ENCODE results near the gene MYLK4.

The MYLK4 gene

DNA sequence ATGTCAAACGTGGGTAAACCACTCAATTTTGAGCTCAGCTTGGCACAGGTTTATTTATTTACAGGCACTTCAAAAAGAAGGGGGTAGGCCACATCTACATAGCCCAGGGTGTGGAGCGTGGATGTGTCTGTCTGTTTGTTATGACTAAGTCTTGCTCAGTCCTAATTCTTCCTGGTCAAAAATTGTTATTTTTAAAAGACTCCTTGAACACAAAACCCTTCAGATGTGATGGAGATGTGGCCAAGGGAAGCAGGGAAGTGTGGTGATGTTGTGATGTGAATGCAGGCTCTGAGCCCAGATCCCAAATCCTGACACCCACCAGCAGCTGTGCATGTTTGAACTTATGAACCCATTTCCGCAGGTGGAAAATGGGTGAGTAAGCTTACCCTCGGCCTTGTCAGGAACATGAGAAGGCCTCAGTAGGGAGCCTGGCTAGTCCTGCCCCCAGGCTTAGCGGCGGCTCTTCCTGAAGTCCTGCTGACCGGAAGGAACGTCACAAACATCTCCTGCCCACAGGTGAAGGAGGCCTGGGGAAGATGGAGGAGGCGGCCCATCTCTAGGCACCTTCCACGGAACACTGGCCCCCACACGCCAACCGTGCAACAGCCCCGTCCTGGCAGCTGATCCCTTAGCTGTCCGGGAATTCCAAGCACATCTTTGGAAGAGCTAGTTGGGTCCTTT, 119.7 kb downstream of the MYLK4 start:
- no peak overlapping the region for H3K9ac ChIP-seq (ENCODE audit: low read length)
- no peaks in the 10 kb centered on the region for H3K27me3 ChIP-seq (ENCODE audit: control insufficient read depth in 1 of 2, insufficient read depth in 2 of 2, low read length in 2 of 2)
- H3K4me1 ChIP-seq (ENCODE audit: insufficient read depth, low read length) = peaks cover 25% of the 10 kb centered on the region
- no peaks in the 10 kb centered on the region for H3K9me3 ChIP-seq (ENCODE audit: low read length)
- H3K27ac ChIP-seq (ENCODE audit: low read depth, low read length) = no peak overlapping the region
- no peaks in the 10 kb centered on the region for H3K36me3 ChIP-seq (ENCODE audit: insufficient read depth, low read length)
- no peak overlapping the region for H3K4me3 ChIP-seq (ENCODE audit: low read depth in 1 of 2, low read length in 2 of 2)

- no peaks in the 10 kb centered on the region for H3K36me3 ChIP-seq (ENCODE audit: insufficient read depth, low read length)
- H3K9me3 ChIP-seq (ENCODE audit: low read length) = no peaks in the 10 kb centered on the region
- H3K4me3 ChIP-seq (ENCODE audit: low read depth in 1 of 2, low read length in 2 of 2) = no peak overlapping the region
- peaks cover 25% of the 10 kb centered on the region for H3K4me1 ChIP-seq (ENCODE audit: insufficient read depth, low read length)
- H3K27me3 ChIP-seq (ENCODE audit: control insufficient read depth in 1 of 2, insufficient read depth in 2 of 2, low read length in 2 of 2) = no peaks in the 10 kb centered on the region
- H3K27ac ChIP-seq (ENCODE audit: low read depth, low read length) = no peak overlapping the region
- no peak overlapping the region for H3K9ac ChIP-seq (ENCODE audit: low read length)
Measured at GRCh38 chr6:2630359-2630758, 120.4 kb downstream of the MYLK4 start.

DNA sequence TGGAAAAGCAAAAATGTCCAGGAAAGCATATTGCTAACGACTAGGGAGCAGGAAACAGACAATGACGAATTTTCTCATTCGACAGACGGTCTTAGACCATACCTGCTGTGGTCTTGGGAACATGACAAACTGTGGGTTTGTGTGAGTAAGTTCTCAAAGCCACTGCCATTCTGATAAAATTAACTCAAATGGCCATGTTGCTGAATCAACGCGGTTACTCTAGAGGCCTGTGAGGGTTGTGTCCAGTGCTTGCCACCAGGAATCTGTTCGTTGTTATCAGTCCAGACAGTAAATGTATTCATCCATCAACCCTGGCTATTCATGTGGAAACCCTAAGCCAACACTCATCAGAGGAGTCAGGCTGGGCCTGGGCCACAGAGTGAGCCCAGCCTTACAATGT, 124.3 kb downstream of the MYLK4 start:
- Histone ChIP-seq H3K36me3 (ENCODE audit: insufficient read depth, low read length) (no peaks in the 10 kb centered on the region), H3K4me3 (ENCODE audit: low read depth in 1 of 2, low read length in 2 of 2) (no peak overlapping the region), H3K27ac (ENCODE audit: low read depth, low read length) (no peak overlapping the region), H3K27me3 (ENCODE audit: control insufficient read depth in 1 of 2, insufficient read depth in 2 of 2, low read length in 2 of 2) (no peaks in the 10 kb centered on the region), H3K9ac (ENCODE audit: low read length) (no peak overlapping the region), H3K4me1 (ENCODE audit: insufficient read depth, low read length) (no peaks in the 10 kb centered on the region), H3K9me3 (ENCODE audit: low read length) (no peaks in the 10 kb centered on the region)

DNA sequence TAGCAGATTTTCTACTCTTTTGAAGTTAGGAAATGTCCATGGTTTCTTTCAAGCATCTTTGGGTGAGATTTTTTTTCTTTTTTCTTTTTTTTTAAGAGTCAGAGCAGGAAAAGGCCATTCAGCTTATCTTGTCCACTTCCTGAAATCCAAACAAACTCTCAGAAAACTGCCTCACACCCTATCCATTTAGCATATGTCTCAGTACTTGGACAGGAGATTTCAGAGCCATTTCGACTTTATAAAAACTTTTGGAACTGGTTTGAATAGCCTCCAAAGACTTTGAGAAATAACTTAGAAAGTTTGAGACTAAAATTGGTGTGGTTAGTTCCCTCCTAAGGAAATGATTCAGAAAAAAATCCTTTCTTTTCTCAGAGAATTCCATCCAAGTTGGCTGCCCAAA, 125.1 kb downstream of the MYLK4 start:
- no peak overlapping the region for H3K4me3 ChIP-seq (ENCODE audit: low read depth in 1 of 2, low read length in 2 of 2)
- H3K4me1 ChIP-seq (ENCODE audit: insufficient read depth, low read length) = no peaks in the 10 kb centered on the region
- H3K27ac ChIP-seq (ENCODE audit: low read depth, low read length) = no peak overlapping the region
- no peaks in the 10 kb centered on the region for H3K36me3 ChIP-seq (ENCODE audit: insufficient read depth, low read length)
- H3K9ac ChIP-seq (ENCODE audit: low read length) = no peak overlapping the region
- H3K27me3 ChIP-seq (ENCODE audit: control insufficient read depth in 1 of 2, insufficient read depth in 2 of 2, low read length in 2 of 2) = no peaks in the 10 kb centered on the region
- H3K9me3 ChIP-seq (ENCODE audit: low read length) = no peaks in the 10 kb centered on the region

GRCh38 chr6:2624177-2624576, 126.5 kb downstream of the MYLK4 start:
- H3K4me1 ChIP-seq (ENCODE audit: insufficient read depth, low read length) = no peaks in the 10 kb centered on the region
- H3K4me3 ChIP-seq (ENCODE audit: low read depth in 1 of 2, low read length in 2 of 2) = no peak overlapping the region
- H3K27me3 ChIP-seq (ENCODE audit: control insufficient read depth in 1 of 2, insufficient read depth in 2 of 2, low read length in 2 of 2) = no peaks in the 10 kb centered on the region
- no peaks in the 10 kb centered on the region for H3K9me3 ChIP-seq (ENCODE audit: low read length)
- no peak overlapping the region for H3K27ac ChIP-seq (ENCODE audit: low read depth, low read length)
- H3K36me3 ChIP-seq (ENCODE audit: insufficient read depth, low read length) = no peaks in the 10 kb centered on the region
- H3K9ac ChIP-seq (ENCODE audit: low read length) = no peak overlapping the region

DNA sequence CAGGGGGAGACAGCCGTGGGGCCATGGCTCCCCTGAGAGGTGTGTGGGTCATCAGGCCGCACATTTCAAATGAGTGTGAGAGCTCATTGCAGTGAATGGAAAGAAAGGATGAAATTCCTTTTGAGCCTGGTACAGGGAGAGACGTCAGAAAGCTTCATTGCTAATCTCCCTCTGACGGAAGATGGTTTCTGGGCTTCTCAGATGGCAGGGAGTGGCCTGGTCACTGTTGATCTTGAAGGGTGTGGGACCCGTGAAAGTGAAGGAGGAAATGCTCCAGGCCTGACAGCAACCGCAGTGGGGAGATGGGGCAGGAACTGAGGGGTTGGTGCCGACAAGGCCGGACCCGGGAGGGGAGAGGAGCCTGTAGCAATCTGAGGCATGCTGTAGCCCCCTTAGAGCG, 127.4 kb downstream of the MYLK4 start:
- no peaks in the 10 kb centered on the region for H3K27me3 ChIP-seq (ENCODE audit: control insufficient read depth in 1 of 2, insufficient read depth in 2 of 2, low read length in 2 of 2)
- H3K9me3 ChIP-seq (ENCODE audit: low read length) = no peaks in the 10 kb centered on the region
- no peak overlapping the region for H3K9ac ChIP-seq (ENCODE audit: low read length)
- no peak overlapping the region for H3K4me3 ChIP-seq (ENCODE audit: low read depth in 1 of 2, low read length in 2 of 2)
- H3K27ac ChIP-seq (ENCODE audit: low read depth, low read length) = no peak overlapping the region
- no peaks in the 10 kb centered on the region for H3K4me1 ChIP-seq (ENCODE audit: insufficient read depth, low read length)
- no peaks in the 10 kb centered on the region for H3K36me3 ChIP-seq (ENCODE audit: insufficient read depth, low read length)

GRCh38 chr6:2622671-2623070, 128.1 kb downstream of the MYLK4 start:
- Histone ChIP-seq H3K27me3 (ENCODE audit: control insufficient read depth in 1 of 2, insufficient read depth in 2 of 2, low read length in 2 of 2) (no peaks in the 10 kb centered on the region), H3K9me3 (ENCODE audit: low read length) (no peaks in the 10 kb centered on the region), H3K27ac (ENCODE audit: low read depth, low read length) (no peak overlapping the region), H3K4me1 (ENCODE audit: insufficient read depth, low read length) (no peaks in the 10 kb centered on the region), H3K36me3 (ENCODE audit: insufficient read depth, low read length) (no peaks in the 10 kb centered on the region), H3K9ac (ENCODE audit: low read length) (no peak overlapping the region), H3K4me3 (ENCODE audit: low read depth in 1 of 2, low read length in 2 of 2) (no peak overlapping the region)

DNA sequence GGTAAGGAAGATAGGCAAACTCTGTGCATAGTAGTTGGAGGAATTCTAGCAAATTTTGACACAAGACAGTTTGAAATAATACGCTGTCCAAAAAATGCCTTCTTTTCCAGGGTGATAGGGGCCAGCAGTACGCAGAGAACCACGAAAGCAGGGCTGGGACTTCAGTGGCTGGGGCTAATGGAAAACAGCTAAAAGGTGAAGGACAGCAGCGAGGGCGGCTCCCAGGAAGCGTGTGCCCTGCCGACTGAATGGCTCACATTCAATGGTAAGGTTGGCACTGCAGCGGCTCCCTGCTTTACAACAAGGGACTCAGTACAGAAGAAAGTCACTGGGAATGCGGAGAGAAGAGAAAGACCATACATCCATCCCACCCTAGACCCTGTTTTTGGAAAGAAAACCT, 131.1 kb downstream of the MYLK4 start:
- Histone ChIP-seq H3K27me3 (ENCODE audit: control insufficient read depth in 1 of 2, insufficient read depth in 2 of 2, low read length in 2 of 2) (no peaks in the 10 kb centered on the region), H3K36me3 (ENCODE audit: insufficient read depth, low read length) (no peaks in the 10 kb centered on the region), H3K27ac (ENCODE audit: low read depth, low read length) (no peak overlapping the region), H3K9ac (ENCODE audit: low read length) (no peak overlapping the region), H3K4me3 (ENCODE audit: low read depth in 1 of 2, low read length in 2 of 2) (no peak overlapping the region), H3K4me1 (ENCODE audit: insufficient read depth, low read length) (no peaks in the 10 kb centered on the region), H3K9me3 (ENCODE audit: low read length) (no peaks in the 10 kb centered on the region)

GRCh38 chr6:2617729-2618128, 133.0 kb downstream of the MYLK4 start:
- H3K36me3 ChIP-seq (ENCODE audit: insufficient read depth, low read length) = no peaks in the 10 kb centered on the region
- no peak overlapping the region for H3K27ac ChIP-seq (ENCODE audit: low read depth, low read length)
- no peaks in the 10 kb centered on the region for H3K9me3 ChIP-seq (ENCODE audit: low read length)
- H3K9ac ChIP-seq (ENCODE audit: low read length) = no peak overlapping the region
- H3K27me3 ChIP-seq (ENCODE audit: control insufficient read depth in 1 of 2, insufficient read depth in 2 of 2, low read length in 2 of 2) = no peaks in the 10 kb centered on the region
- no peak overlapping the region for H3K4me3 ChIP-seq (ENCODE audit: low read depth in 1 of 2, low read length in 2 of 2)
- H3K4me1 ChIP-seq (ENCODE audit: insufficient read depth, low read length) = no peaks in the 10 kb centered on the region

DNA sequence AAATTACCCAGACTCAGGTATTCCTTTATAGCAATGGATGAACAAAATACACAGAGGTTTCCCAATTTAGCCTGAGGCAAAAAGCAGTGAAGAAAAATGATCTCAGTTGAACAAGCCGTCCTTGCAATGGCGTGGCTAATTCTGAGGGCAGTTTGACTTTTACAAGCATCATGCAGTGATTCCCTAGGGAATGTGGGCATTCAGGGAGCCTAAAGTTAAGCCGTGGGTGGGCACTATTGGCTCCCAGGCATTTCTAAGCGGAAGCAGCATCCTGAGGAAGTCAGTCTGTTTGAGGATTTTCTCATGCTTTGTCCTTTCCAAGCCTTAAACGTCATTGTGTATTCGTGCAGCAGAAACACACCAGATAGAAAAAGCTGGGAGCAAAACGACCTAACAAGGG, 133.9 kb downstream of the MYLK4 start:
- H3K4me1 ChIP-seq (ENCODE audit: insufficient read depth, low read length) = no peaks in the 10 kb centered on the region
- H3K4me3 ChIP-seq (ENCODE audit: low read depth in 1 of 2, low read length in 2 of 2) = no peak overlapping the region

DNA sequence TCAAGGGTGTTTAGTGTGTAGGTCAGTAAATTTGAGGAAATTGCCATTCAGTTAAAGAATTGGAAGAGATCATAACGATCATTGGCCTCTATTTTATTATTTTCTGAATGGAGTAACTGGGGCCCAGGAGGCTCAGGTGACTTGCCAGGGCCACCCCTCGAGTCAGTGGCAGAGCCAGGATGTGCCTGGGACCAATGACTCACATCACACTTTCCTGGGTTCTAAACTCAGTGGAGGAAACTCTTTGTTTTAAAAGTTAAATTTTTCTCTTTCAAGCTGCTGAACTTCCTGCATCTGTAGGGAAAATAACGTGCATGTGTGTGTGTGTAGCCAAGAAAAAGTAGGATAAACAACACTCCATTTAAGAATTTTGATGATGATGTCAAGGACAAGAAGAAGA, 135.5 kb downstream of the MYLK4 start:
- H3K27me3 ChIP-seq (ENCODE audit: control insufficient read depth in 1 of 2, insufficient read depth in 2 of 2, low read length in 2 of 2) = no peaks in the 10 kb centered on the region
- no peaks in the 10 kb centered on the region for H3K9me3 ChIP-seq (ENCODE audit: low read length)
- no peak overlapping the region for H3K4me3 ChIP-seq (ENCODE audit: low read depth in 1 of 2, low read length in 2 of 2)
- no peaks in the 10 kb centered on the region for H3K4me1 ChIP-seq (ENCODE audit: insufficient read depth, low read length)
- H3K9ac ChIP-seq (ENCODE audit: low read length) = no peak overlapping the region
- no peaks in the 10 kb centered on the region for H3K36me3 ChIP-seq (ENCODE audit: insufficient read depth, low read length)
- no peak overlapping the region for H3K27ac ChIP-seq (ENCODE audit: low read depth, low read length)

More for the DNA sequence above, 133.9 kb downstream of the MYLK4 start:
- no peaks in the 10 kb centered on the region for H3K36me3 ChIP-seq (ENCODE audit: insufficient read depth, low read length)
- H3K9ac ChIP-seq (ENCODE audit: low read length) = no peak overlapping the region
- H3K27ac ChIP-seq (ENCODE audit: low read depth, low read length) = no peak overlapping the region
- no peaks in the 10 kb centered on the region for H3K27me3 ChIP-seq (ENCODE audit: control insufficient read depth in 1 of 2, insufficient read depth in 2 of 2, low read length in 2 of 2)
- no peaks in the 10 kb centered on the region for H3K9me3 ChIP-seq (ENCODE audit: low read length)

- no peaks in the 10 kb centered on the region for H3K4me1 ChIP-seq (ENCODE audit: insufficient read depth, low read length)
- H3K9ac ChIP-seq (ENCODE audit: low read length) = no peak overlapping the region
- no peak overlapping the region for H3K27ac ChIP-seq (ENCODE audit: low read depth, low read length)
- no peaks in the 10 kb centered on the region for H3K27me3 ChIP-seq (ENCODE audit: control insufficient read depth in 1 of 2, insufficient read depth in 2 of 2, low read length in 2 of 2)
- H3K9me3 ChIP-seq (ENCODE audit: low read length) = no peaks in the 10 kb centered on the region
- H3K36me3 ChIP-seq (ENCODE audit: insufficient read depth, low read length) = no peaks in the 10 kb centered on the region
- H3K4me3 ChIP-seq (ENCODE audit: low read depth in 1 of 2, low read length in 2 of 2) = no peak overlapping the region
Measured at GRCh38 chr6:2614846-2615245, 135.9 kb downstream of the MYLK4 start.
